Astrocyte (in vitro differentiated cells and primary cell): ENCODE data around the gene PLSCR1. TPM values are rescaled to one million over a fixed set of nuclear protein-coding genes. Genes with fewer than 3 reads are reported as not detected.

Source experiments
- DNase-seq: peaks from one replicate; pipeline ENCODE4 v3.0.0-alpha.2; 2010; ENCODE audit warnings: low read depth
- FAIRE-seq: peaks from 2 replicates; lab custom pipeline; 2011; peaks lifted over from hg19 to GRCh38; lab: Jason Lieb, UNC
- H2AFZ ChIP-seq: 2 replicates; pipeline ENCODE4 v1.6.0; 2012; ENCODE audit warnings: low read depth, low read length, inconsistent platforms
- H3K27ac ChIP-seq: 2 replicates; pipeline ENCODE4 v1.5.1; 2011; ENCODE audit warnings: low read depth, low read length, inconsistent platforms
- H3K27me3 ChIP-seq: 2 replicates; pipeline ENCODE4 v1.6.0; 2011; ENCODE audit warnings: low read length, inconsistent platforms; ENCODE audit not compliant: insufficient read depth
- H3K36me3 ChIP-seq: 2 replicates; pipeline ENCODE4 v1.5.1; 2011; ENCODE audit warnings: low read length, inconsistent platforms; ENCODE audit not compliant: insufficient read depth
- H3K4me1 ChIP-seq: 2 replicates; pipeline ENCODE4 v1.5.1; 2011; ENCODE audit warnings: low read length, inconsistent platforms; ENCODE audit not compliant: insufficient read depth
- H3K4me2 ChIP-seq: 2 replicates; pipeline ENCODE4 v1.6.0; 2012; ENCODE audit warnings: low read length, inconsistent platforms
- H3K4me3 ChIP-seq: 2 replicates; pipeline ENCODE4 v1.5.1; 2011; ENCODE audit warnings: low read depth, mild to moderate bottlenecking, low read length, inconsistent platforms; ENCODE audit not compliant: insufficient read depth
- H3K79me2 ChIP-seq: 2 replicates; pipeline ENCODE4 v1.6.0; 2012; ENCODE audit warnings: mild to moderate bottlenecking, low read length, inconsistent platforms; ENCODE audit not compliant: insufficient read depth
- H3K9ac ChIP-seq: 2 replicates; pipeline ENCODE4 v1.6.0; 2012; ENCODE audit warnings: mild to moderate bottlenecking, low read length, inconsistent platforms
- H3K9me3 ChIP-seq: 2 replicates; pipeline ENCODE4 v1.5.1; 2012; ENCODE audit warnings: low read depth, mild to moderate bottlenecking, low read length, inconsistent platforms; ENCODE audit not compliant: insufficient read depth
- H4K20me1 ChIP-seq: 2 replicates; pipeline ENCODE4 v1.6.0; 2012; ENCODE audit warnings: low read length, inconsistent platforms; ENCODE audit not compliant: insufficient read depth
- H3K27ac Mint-ChIP-seq: one replicate; pipeline ENCODE4 v1.8.0; 2021; ENCODE audit warnings: mild to moderate bottlenecking, mixed read lengths; ENCODE audit not compliant: unreplicated experiment
- H3K27me3 Mint-ChIP-seq: one replicate; pipeline ENCODE4 v1.8.0; 2021; ENCODE audit warnings: low read depth, mixed read lengths; ENCODE audit not compliant: unreplicated experiment
- H3K36me3 Mint-ChIP-seq: one replicate; pipeline ENCODE4 v1.8.0; 2021; ENCODE audit warnings: low read depth, mixed read lengths; ENCODE audit not compliant: unreplicated experiment
- H3K4me1 Mint-ChIP-seq: one replicate; pipeline ENCODE4 v1.8.0; 2021; ENCODE audit warnings: low read depth, mixed read lengths; ENCODE audit not compliant: unreplicated experiment
- H3K4me3 Mint-ChIP-seq: one replicate; pipeline ENCODE4 v1.8.0; 2021; ENCODE audit warnings: mild to moderate bottlenecking, moderate library complexity, mixed read lengths; ENCODE audit not compliant: unreplicated experiment
- H3K9me3 Mint-ChIP-seq: one replicate; pipeline ENCODE4 v1.8.0; 2021; ENCODE audit warnings: mild to moderate bottlenecking, mixed read lengths; ENCODE audit not compliant: unreplicated experiment
- CTCF ChIP-seq: IDR thresholded peaks from 2 replicates; pipeline ENCODE4 v1.5.1; 2011; ENCODE audit warnings: low read depth, mild to moderate bottlenecking, inconsistent platforms, low read length, moderate library complexity; ENCODE audit not compliant: insufficient read depth
- EZH2 ChIP-seq: IDR thresholded peaks from 2 replicates; pipeline ENCODE4 v1.6.1; 2012; ENCODE audit warnings: mild to moderate bottlenecking, low read length, inconsistent platforms; ENCODE audit not compliant: insufficient read depth
- total RNA-seq: library from RNA; stranded (reverse); gene quantifications from 2 replicates; pipeline ENCODE4 v1.2.1, GENCODE V29; 2021

PLSCR1 gene
- total RNA-seq, 1 donor from 2014 or later, result 178 TPM

GRCh38 chr3:146507331-146508120 lies 36.9 kb downstream of the PLSCR1 start:
- Mint-ChIP-seq H3K36me3 (no peaks in the 10 kb centered on the region), H3K27ac (peak overlapping the region; percentile 99), H3K27me3 (no peaks in the 10 kb centered on the region), H3K9me3 (no peaks in the 10 kb centered on the region), H3K4me1 (peaks cover 62% of the 10 kb centered on the region), H3K4me3 (peak overlapping the region; percentile 42)
- Histone ChIP-seq H3K9me3 (no peaks in the 10 kb centered on the region), H3K9ac (peak overlapping the region; percentile 25), H3K27me3 (no peaks in the 10 kb centered on the region), H3K27ac (peak overlapping the region; percentile 86), H3K4me1 (peaks cover 34% of the 10 kb centered on the region), H4K20me1 (no peaks in the 10 kb centered on the region), H3K36me3 (no peaks in the 10 kb centered on the region), H3K79me2 (no peaks in the 10 kb centered on the region), H3K4me2 (no peak overlapping the region), H3K4me3 (no peak overlapping the region), H2AFZ (no peak overlapping the region)
- DNase-seq, result no peak
- TF ChIP-seq CTCF (no peak), EZH2 (no peak)
- no peak for FAIRE-seq

GRCh38 chr3:146505516-146505915 lies 38.9 kb downstream of the PLSCR1 start:
- Histone ChIP-seq H2AFZ (no peak overlapping the region), H3K4me3 (no peak overlapping the region), H4K20me1 (no peaks in the 10 kb centered on the region), H3K27me3 (no peaks in the 10 kb centered on the region), H3K27ac (no peak overlapping the region), H3K9me3 (no peaks in the 10 kb centered on the region), H3K79me2 (no peaks in the 10 kb centered on the region), H3K36me3 (no peaks in the 10 kb centered on the region), H3K4me1 (peaks cover 34% of the 10 kb centered on the region), H3K9ac (no peak overlapping the region), H3K4me2 (no peak overlapping the region)
- H3K36me3 Mint-ChIP-seq, result no peaks in the 10 kb centered on the region
- FAIRE-seq (no peak), DNase-seq (no peak)
- no peaks in the 10 kb centered on the region for H3K9me3 Mint-ChIP-seq
- no peak overlapping the region for H3K4me3 Mint-ChIP-seq
- H3K4me1 Mint-ChIP-seq, result peaks cover 61% of the 10 kb centered on the region
- H3K27ac Mint-ChIP-seq, result peak overlapping the region; percentile 99
- H3K27me3 Mint-ChIP-seq, result no peaks in the 10 kb centered on the region
- TF ChIP-seq CTCF (no peak), EZH2 (no peak)
